Naive thymus-derived CD4-positive, alpha-beta T cell (primary cell): ENCODE results near the gene CPEB2. TPM values are rescaled to one million over a fixed set of nuclear protein-coding genes. Genes with fewer than 3 reads are reported as not detected.

ENCODE experiments used
- ATAC-seq: fragments of 150-1000 bp; cut with Tn5 transposase; 2 replicates; pipeline ENCODE4 v1.10.0; 2021; ENCODE audit warnings: mild to moderate bottlenecking, moderate library complexity
- CTCF ChIA-PET: fragments of 350-600 bp; sonication (Branson Sonifier 250); formaldehyde crosslinking; loops from one replicate; lab custom pipeline; 2021; ENCODE audit warnings: antibody characterized with exemption; lab: Charles Lee
- POLR2A ChIA-PET: fragments of 350-600 bp; sonication (Branson Sonifier 250); formaldehyde crosslinking; loops from one replicate; lab custom pipeline; 2021; ENCODE audit warnings: antibody characterized with exemption, inconsistent platforms; lab: Charles Lee
- DNase-seq, 9 donors: peaks; one replicate each; pipeline versions ENCODE4 v3.0.0 to v3.0.0-alpha.2; 2020 to 2022; ENCODE audit warnings: mixed read lengths in 1 of 9
- H3K27ac ChIP-seq: one replicate; pipeline ENCODE4 v1.7.0; 2013; ENCODE audit warnings: mild to moderate bottlenecking, low read depth, low read length, moderate library complexity
- H3K27me3 ChIP-seq, 2 donors: one replicate each; pipeline ENCODE4 v1.7.0; 2013; ENCODE audit warnings: low read length in 2 of 2, mild to moderate bottlenecking in 2 of 2, moderate library complexity in 2 of 2; ENCODE audit not compliant: control insufficient read depth in 2 of 2, insufficient read depth in 2 of 2
- H3K36me3 ChIP-seq, 3 experiments: 1 replicate in 2 of 3; 2 replicates in 1 of 3; pipeline ENCODE4 v1.7.0; 2013; ENCODE audit warnings: low read length in 3 of 3, mild to moderate bottlenecking in 3 of 3, moderate library complexity in 1 of 3; ENCODE audit not compliant: insufficient read depth in 3 of 3, control insufficient read depth in 2 of 3
- H3K4me1 ChIP-seq, 2 donors: one replicate each; pipeline ENCODE4 v1.7.0; 2013; ENCODE audit warnings: low read length in 2 of 2, mild to moderate bottlenecking in 2 of 2, moderate library complexity in 1 of 2; ENCODE audit not compliant: control insufficient read depth in 2 of 2, insufficient read depth in 2 of 2
- H3K4me3 ChIP-seq: 2 replicates; pipeline ENCODE4 v1.7.0; 2013; ENCODE audit warnings: mild to moderate bottlenecking, low read length
- H3K9me3 ChIP-seq, 3 experiments: 1 replicate in 2 of 3; 2 replicates in 1 of 3; pipeline ENCODE4 v1.7.0; 2013; ENCODE audit warnings: low read length in 3 of 3; ENCODE audit not compliant: control insufficient read depth in 2 of 3
- H3K27ac Mint-ChIP-seq, 9 donors: one replicate each; pipeline ENCODE4 v1.8.0; 2020 to 2022; ENCODE audit warnings: mixed read lengths in 9 of 9, mild to moderate bottlenecking in 8 of 9, moderate library complexity in 5 of 9, inconsistent platforms in 2 of 9
- H3K27me3 Mint-ChIP-seq, 5 donors: one replicate each; pipeline ENCODE4 v1.8.0; 2021 to 2022; ENCODE audit warnings: mixed read lengths in 5 of 5, mild to moderate bottlenecking in 1 of 5
- H3K36me3 Mint-ChIP-seq, 5 donors: one replicate each; pipeline ENCODE4 v1.8.0; 2020 to 2022; ENCODE audit warnings: mixed read lengths in 5 of 5, mild to moderate bottlenecking in 3 of 5, inconsistent platforms in 1 of 5
- H3K4me1 Mint-ChIP-seq, 7 donors: one replicate each; pipeline ENCODE4 v1.8.0; 2020 to 2022; ENCODE audit warnings: mixed read lengths in 7 of 7, mild to moderate bottlenecking in 3 of 7, inconsistent platforms in 1 of 7
- H3K4me3 Mint-ChIP-seq, 10 donors: one replicate each; pipeline ENCODE4 v1.8.0; 2020 to 2022; ENCODE audit warnings: mild to moderate bottlenecking in 10 of 10, mixed read lengths in 10 of 10, moderate library complexity in 6 of 10, inconsistent platforms in 2 of 10
- H3K9me3 Mint-ChIP-seq, 11 donors: one replicate each; pipeline ENCODE4 v1.8.0; 2020 to 2022; ENCODE audit warnings: mixed read lengths in 11 of 11, mild to moderate bottlenecking in 4 of 11, inconsistent platforms in 1 of 11, moderate library complexity in 1 of 11
- intact Hi-C, 2 donors: fragments of 100-400 bp; cut with micrococcal nuclease; formaldehyde crosslinking; loops; one replicate each; pipeline ENCODE4 v1.15.1; 2023
- polyA plus RNA-seq, 2 donors: library from polyadenylated mRNA; unstranded; fragments of 300-500 nt; fragmentation: Illumina TruSeq; gene quantifications; one replicate each; pipeline ENCODE4 v1.2.3, GENCODE V29; 2021
- total RNA-seq, 6 experiments: library from RNA in 5 of 6; stranded (reverse) in 5 of 6; gene quantifications; 1 replicate in 5 of 6; 2 replicates in 1 of 6; pipeline ENCODE4 v1.2.3 and lab custom pipeline; 2021 to 2026

CPEB2 gene
- total RNA-seq (10 to 100 TPM; 11.1 to 21.7 (median 14.9) TPM), polyA plus RNA-seq (under 1 TPM; 0.82 to 0.84 TPM), total RNA-seq (lab: John Stamatoyannopoulos, UW) (26.2 reads per million, percentile 56 among the genes with 10 or more reads in this experiment)

DNA sequence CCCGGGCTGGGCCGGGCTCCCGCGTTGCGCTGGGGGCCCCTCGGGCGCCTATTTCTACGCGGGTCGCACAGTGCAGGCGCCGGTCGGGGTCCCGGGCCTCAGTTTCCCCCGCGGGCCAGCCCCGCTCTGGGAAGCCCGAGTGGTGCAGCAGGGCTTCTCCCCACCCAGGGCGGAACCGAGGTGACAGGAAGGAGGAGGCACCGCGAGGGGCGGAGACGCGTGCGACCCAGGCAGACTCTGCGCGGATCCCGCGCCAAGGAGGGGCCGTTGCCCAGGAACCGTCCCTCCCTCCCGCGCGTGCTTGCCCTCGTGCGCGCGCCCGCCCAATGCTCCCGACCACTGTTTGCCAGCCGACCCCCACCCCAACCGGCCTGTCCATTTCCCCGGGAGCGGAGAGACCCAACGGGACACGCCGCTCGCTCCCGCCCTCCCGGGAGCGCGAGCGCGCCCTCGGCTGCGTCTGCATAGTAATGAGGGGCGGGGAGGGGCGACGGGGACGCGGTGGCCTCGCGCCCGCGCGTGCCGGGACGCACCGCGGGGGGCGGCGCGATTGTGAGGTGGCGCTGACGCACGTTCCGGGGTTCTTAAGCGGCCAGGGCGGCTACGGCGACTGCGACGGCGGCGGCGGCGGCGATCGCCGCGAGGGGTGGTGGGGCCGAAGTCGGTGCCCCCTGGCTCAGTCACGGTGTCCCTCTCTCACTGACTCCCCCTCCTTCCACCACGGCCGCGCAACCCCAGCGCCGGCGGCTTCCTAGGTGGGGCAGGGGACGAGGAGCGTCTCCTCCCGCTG lies at the start of gene CPEB2:
Gene CPEB2 (plus strand): TSS at position 613 of the 790 bp plus-strand sequence. CDS start 193 bp downstream, outside the sequence.
- Histone ChIP-seq H3K9me3 (no peaks in the 10 kb centered on the region), H3K27me3 (no peaks in the 10 kb centered on the region), H3K36me3 (peaks cover 0 to 13% (median 0%) of the 10 kb centered on the region in 3 experiments), H3K27ac (peak within 1 kb of the TSS; percentile 100), H3K4me1 (peaks cover 7 to 10% of the 10 kb centered on the region in 2 donors), H3K4me3 (peak within 1 kb of the TSS; percentile 99)
- H3K27ac Mint-ChIP-seq = peak within 1 kb of the TSS; percentile 90 to 98 (median 97)
- peaks cover 17 to 29% (median 24%) of the 10 kb centered on the region in 7 donors for H3K4me1 Mint-ChIP-seq
- no peaks in the 10 kb centered on the region for H3K9me3 Mint-ChIP-seq
- DNase-seq = peak; percentile 88 to 95 (median 93)
- intact Hi-C loops = loop anchor here (1.0 to 5.0 kb wide), 15 partner anchors 77 to 1518 kb away; partner anchors contain the start of genes BOD1L1 (in 2 of the 2), FAM200B (in 2 of the 2), FBXL5 (in 2 of the 2) and TAPT1 (in 2 of the 2)
- H3K27me3 Mint-ChIP-seq = no peaks in the 10 kb centered on the region
- peak within 1 kb of the TSS; percentile 86 to 95 (median 93) for H3K4me3 Mint-ChIP-seq
- peak; percentile 81 for ATAC-seq
- peaks cover 0 to 8% (median 0%) of the 10 kb centered on the region in 5 donors for H3K36me3 Mint-ChIP-seq
- ChIA-PET CTCF (interaction anchor here (1.0 kb wide), 1 partner anchor 1345 kb away, joined by 3 read pairs; no protein-coding TSS in a partner anchor), POLR2A (interaction anchor here (0.6 to 1.2 kb wide), 8 partner anchors 9 to 1374 kb away, joined by 3 to 6 read pairs (median 4); partner anchors contain the start of gene BOD1L1)

DNA sequence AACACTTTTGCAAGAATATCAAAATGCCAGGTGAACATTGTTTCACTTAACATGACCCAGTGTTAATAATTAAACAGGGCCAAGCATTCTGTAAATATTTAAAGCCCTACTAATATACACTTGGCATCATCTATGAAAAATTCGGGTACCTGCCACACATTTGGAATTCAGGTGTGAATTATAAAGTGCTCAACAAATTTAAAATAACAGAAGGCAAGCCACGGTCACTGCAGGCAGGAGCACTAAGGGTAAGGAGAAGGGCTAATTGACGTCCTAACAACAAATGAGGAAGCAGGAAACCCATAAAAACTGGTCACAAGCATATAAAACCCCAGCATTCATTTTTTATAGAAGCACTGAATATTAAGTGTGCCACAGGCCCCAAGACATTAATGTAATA lies 43.8 kb upstream of the CPEB2 start:
- POLR2A ChIA-PET = no interaction called here
- DNase-seq (no peak), ATAC-seq (no peak)
- H3K9me3 ChIP-seq = no peaks in the 10 kb centered on the region
- Mint-ChIP-seq H3K36me3 (no peaks in the 10 kb centered on the region), H3K4me1 (no peaks in the 10 kb centered on the region), H3K27ac (no peak overlapping the region), H3K27me3 (peaks cover 0 to 7% (median 6%) of the 10 kb centered on the region in 5 donors), H3K9me3 (no peaks in the 10 kb centered on the region), H3K4me3 (no peak overlapping the region)
- peaks cover 0 to 3% of the 10 kb centered on the region in 2 donors for H3K27me3 ChIP-seq
- H3K4me1 ChIP-seq = no peaks in the 10 kb centered on the region
- H3K4me3 ChIP-seq = no peak overlapping the region
- intact Hi-C loops = no loop called here
- H3K36me3 ChIP-seq = no peaks in the 10 kb centered on the region
- no peak overlapping the region for H3K27ac ChIP-seq
- CTCF ChIA-PET = no interaction called here

DNA sequence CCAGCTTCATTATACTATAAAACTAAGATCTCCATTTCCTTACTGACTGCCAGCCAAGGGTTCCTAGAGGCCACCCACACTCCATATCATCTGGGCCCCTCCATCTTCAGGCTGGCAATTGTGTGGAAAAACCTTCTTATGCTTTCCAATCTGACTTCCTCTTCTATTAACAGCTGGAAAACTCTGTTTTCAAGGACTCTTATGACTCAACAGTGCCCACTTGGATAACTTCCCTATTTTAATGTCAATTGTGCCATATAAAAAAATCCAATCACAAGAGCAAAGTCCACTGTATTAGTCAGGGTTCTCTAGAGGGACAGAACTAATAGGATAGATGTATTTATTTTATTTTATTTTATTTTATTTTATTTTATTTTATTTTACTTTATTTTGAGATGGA lies 41.0 kb upstream of the CPEB2 start:
- Histone ChIP-seq H3K36me3 (no peaks in the 10 kb centered on the region), H3K4me1 (no peaks in the 10 kb centered on the region), H3K27me3 (peaks cover 0 to 3% of the 10 kb centered on the region in 2 donors), H3K4me3 (no peak overlapping the region), H3K9me3 (no peaks in the 10 kb centered on the region), H3K27ac (no peak overlapping the region)
- ChIA-PET POLR2A (no interaction called here), CTCF (no interaction called here)
- DNase-seq (no peak), ATAC-seq (no peak)
- Mint-ChIP-seq H3K27ac (no peak overlapping the region), H3K27me3 (peaks cover 0 to 13% (median 10%) of the 10 kb centered on the region in 5 donors), H3K36me3 (no peaks in the 10 kb centered on the region), H3K4me3 (no peak overlapping the region), H3K9me3 (no peaks in the 10 kb centered on the region), H3K4me1 (no peaks in the 10 kb centered on the region)
- intact Hi-C loops = no loop called here

DNA sequence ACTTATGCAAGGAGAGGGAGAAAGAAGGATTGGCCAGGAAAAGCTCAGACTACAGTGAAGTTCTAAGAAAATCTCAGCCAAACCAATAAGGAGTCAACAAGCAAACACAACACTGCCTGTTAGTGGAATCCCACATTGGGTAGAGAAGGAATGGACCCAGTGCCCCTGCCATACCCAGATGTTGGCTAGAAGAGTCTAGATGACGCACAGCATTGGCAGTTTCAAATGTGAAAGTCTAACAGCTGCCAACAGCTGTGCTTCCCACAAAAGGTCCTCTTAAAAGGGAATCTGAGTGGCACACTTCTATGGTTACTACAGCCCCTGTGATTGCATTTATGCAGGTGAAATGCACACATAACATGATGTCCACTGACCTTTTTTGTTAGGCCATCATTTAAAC lies 37.2 kb upstream of the CPEB2 start:
- H3K27ac Mint-ChIP-seq = no peak overlapping the region
- no peaks in the 10 kb centered on the region for H3K36me3 Mint-ChIP-seq
- DNase-seq = no peak
- ChIA-PET POLR2A (no interaction called here), CTCF (no interaction called here)
- no peaks in the 10 kb centered on the region for H3K4me1 Mint-ChIP-seq
- Histone ChIP-seq H3K27ac (no peak overlapping the region), H3K4me1 (no peaks in the 10 kb centered on the region), H3K4me3 (no peak overlapping the region), H3K36me3 (no peaks in the 10 kb centered on the region), H3K27me3 (no peaks in the 10 kb centered on the region), H3K9me3 (no peaks in the 10 kb centered on the region)
- no peak for ATAC-seq
- H3K4me3 Mint-ChIP-seq = no peak overlapping the region
- no peaks in the 10 kb centered on the region for H3K9me3 Mint-ChIP-seq
- intact Hi-C loops = no loop called here
- peaks cover 13 to 36% (median 27%) of the 10 kb centered on the region in 5 donors for H3K27me3 Mint-ChIP-seq

DNA sequence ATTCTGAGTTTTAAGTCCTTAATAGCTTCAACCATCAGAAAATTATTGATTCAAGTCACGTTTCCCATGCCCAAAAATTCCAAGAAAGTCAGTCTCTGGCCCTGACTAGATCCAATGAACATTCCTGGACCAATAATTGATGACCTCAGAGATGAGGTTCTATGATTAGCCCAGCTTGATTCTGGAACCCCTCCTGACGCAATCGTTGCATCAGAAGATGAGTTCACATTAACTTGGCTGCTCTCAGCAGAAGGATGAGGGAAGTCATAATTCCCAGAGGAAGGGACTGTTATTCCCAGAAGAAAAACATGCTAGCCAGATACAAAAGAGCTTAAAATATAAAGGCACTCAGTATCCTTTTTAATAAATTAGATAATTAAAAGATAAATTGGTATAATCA lies 34.3 kb upstream of the CPEB2 start:
- no peaks in the 10 kb centered on the region for H3K9me3 ChIP-seq
- Mint-ChIP-seq H3K9me3 (peaks cover 0 to 7% (median 3%) of the 10 kb centered on the region in 11 donors), H3K27me3 (peaks cover 28 to 55% (median 49%) of the 10 kb centered on the region in 5 donors), H3K27ac (no peak overlapping the region), H3K4me1 (no peaks in the 10 kb centered on the region), H3K36me3 (peaks cover 0 to 4% (median 0%) of the 10 kb centered on the region in 5 donors), H3K4me3 (no peak overlapping the region)
- DNase-seq (no peak), ATAC-seq (no peak)
- ChIA-PET POLR2A (no interaction called here), CTCF (interaction anchor here (0.7 kb wide), 1 partner anchor 284 kb away, joined by 3 read pairs; no protein-coding TSS in a partner anchor)
- H3K27me3 ChIP-seq = no peaks in the 10 kb centered on the region
- H3K4me1 ChIP-seq = no peaks in the 10 kb centered on the region
- no peak overlapping the region for H3K27ac ChIP-seq
- no peak overlapping the region for H3K4me3 ChIP-seq
- intact Hi-C loops = no loop called here
- no peaks in the 10 kb centered on the region for H3K36me3 ChIP-seq

DNA sequence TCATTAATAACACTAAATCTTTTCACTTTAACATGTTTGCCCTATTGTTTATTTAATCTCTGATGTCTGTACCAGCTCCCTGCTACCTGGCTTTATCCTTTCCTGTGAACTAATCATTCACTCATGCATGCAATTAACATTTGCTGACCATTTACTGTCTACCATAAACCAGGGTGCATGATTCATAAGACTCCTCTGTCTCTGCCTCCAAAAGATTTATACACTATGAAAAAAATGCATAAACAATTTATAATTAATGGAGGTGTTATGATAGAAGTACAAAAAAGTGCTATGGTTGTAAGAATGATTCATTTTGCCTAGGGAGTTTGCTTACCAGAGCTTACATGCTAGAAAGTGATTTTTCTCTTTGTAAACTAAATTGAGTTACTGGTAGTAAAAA lies 24.5 kb upstream of the CPEB2 start:
- peaks cover 0 to 16% (median 2%) of the 10 kb centered on the region in 11 donors for H3K9me3 Mint-ChIP-seq
- ChIA-PET POLR2A (interaction anchor here (1.0 kb wide), 1 partner anchor 8 kb away, joined by 3 read pairs; no protein-coding TSS in a partner anchor), CTCF (no interaction called here)
- no peak overlapping the region for H3K4me3 ChIP-seq
- H3K27ac ChIP-seq = no peak overlapping the region
- no peaks in the 10 kb centered on the region for H3K36me3 ChIP-seq
- H3K27ac Mint-ChIP-seq = no peak overlapping the region
- no peaks in the 10 kb centered on the region for H3K4me1 Mint-ChIP-seq
- ATAC-seq = no peak
- DNase-seq = no peak
- H3K27me3 Mint-ChIP-seq = peaks cover 2 to 36% (median 30%) of the 10 kb centered on the region in 5 donors
- H3K27me3 ChIP-seq = no peaks in the 10 kb centered on the region
- H3K4me3 Mint-ChIP-seq = no peak overlapping the region
- no peaks in the 10 kb centered on the region for H3K4me1 ChIP-seq
- H3K36me3 Mint-ChIP-seq = no peaks in the 10 kb centered on the region
- intact Hi-C loops = no loop called here
- H3K9me3 ChIP-seq = no peaks in the 10 kb centered on the region
